Spleen (tissue), 11 donors: ENCODE data around the gene KRTAP5-1. TPM values are rescaled to one million over a fixed set of nuclear protein-coding genes. Genes with fewer than 3 reads are reported as not detected.

ENCODE experiments used
- DNase-seq: peaks from one replicate; pipeline ENCODE4 v3.0.0-alpha.2; 2020
- H3K27ac ChIP-seq, 8 donors: fragments of 200-600 bp; sonication (generic) in 7 of 8; 1 replicate in 4 of 8; 2 replicates in 4 of 8; pipeline versions ENCODE4 v1.5.0 to v1.8.0; 2016 to 2021; ENCODE audit warnings: inconsistent platforms in 4 of 8, mild to moderate bottlenecking in 4 of 8, moderate library complexity in 1 of 8
- H3K27me3 ChIP-seq, 7 donors: fragments of 200-600 bp; sonication (generic) in 6 of 7; replicated peaks in 1 of 7; 1 replicate in 4 of 7; 2 replicates in 3 of 7; pipeline versions ENCODE4 v1.5.0 to v1.8.0; 2016 to 2021; ENCODE audit warnings: inconsistent platforms in 3 of 7, mild to moderate bottlenecking in 1 of 7
- H3K36me3 ChIP-seq, 6 donors: fragments of 200-600 bp; sonication (generic) in 5 of 6; 1 replicate in 4 of 6; 2 replicates in 2 of 6; pipeline versions ENCODE4 v1.5.0 to v1.8.0; 2016 to 2021; ENCODE audit warnings: inconsistent platforms in 2 of 6
- H3K4me1 ChIP-seq, 6 donors: fragments of 200-600 bp; sonication (generic) in 5 of 6; 1 replicate in 3 of 6; 2 replicates in 3 of 6; pipeline versions ENCODE4 v1.5.0 to v1.8.0; 2016 to 2021; ENCODE audit warnings: inconsistent platforms in 3 of 6
- H3K4me3 ChIP-seq, 8 donors: fragments of 200-600 bp; sonication (generic) in 7 of 8; 1 replicate in 4 of 8; 2 replicates in 4 of 8; pipeline versions ENCODE4 v1.5.0 to v1.8.0; 2016 to 2021; ENCODE audit warnings: inconsistent platforms in 4 of 8, mild to moderate bottlenecking in 4 of 8, moderate library complexity in 2 of 8
- H3K9me3 ChIP-seq, 8 donors: fragments of 200-600 bp; sonication (generic) in 7 of 8; 1 replicate in 4 of 8; 2 replicates in 4 of 8; pipeline versions ENCODE4 v1.5.0 to v1.8.0; 2016 to 2021; ENCODE audit warnings: inconsistent platforms in 4 of 8
- CTCF ChIP-seq, 11 experiments: fragments of 200-600 bp in 7 of 11; fragments of 450-650 bp in 4 of 11; sonication (generic) in 4 of 11; IDR thresholded peaks in 8 of 11; conservative IDR thresholded peaks in 3 of 11; 1 replicate in 7 of 11; 2 replicates in 4 of 11; pipeline versions ENCODE4 v1.4.0 to v1.8.0; 2016 to 2021; ENCODE audit warnings: antibody characterized with exemption in 11 of 11, inconsistent platforms in 4 of 11, mild to moderate bottlenecking in 1 of 11
- POLR2A ChIP-seq, 3 donors: fragments of 450-650 bp; IDR thresholded peaks; one replicate each; pipeline ENCODE4 v1.5.1; 2017; ENCODE audit warnings: antibody characterized with exemption in 3 of 3, mild to moderate bottlenecking in 1 of 3
- POLR2AphosphoS5 ChIP-seq, 3 donors: sonication (generic); formaldehyde crosslinking; IDR thresholded peaks; one replicate each; pipeline ENCODE4 v1.5.1; 2017; ENCODE audit warnings: antibody characterized with exemption in 3 of 3
- WGBS, 5 donors: extraction: QIAGEN DNeasy Blood & Tissue Kit in 3 of 5; methylation state at CpG; one replicate each; pipeline versions ENCODE4 v1.1.5 to v1.1.7; 2013 to 2018; 5-methylcytosine and 5-hydroxymethylcytosine counted together
- intact Hi-C: fragments of 100-400 bp; cut with DNase I; formaldehyde crosslinking; loops from one replicate; pipeline ENCODE4 v1.15.0; 2023; ENCODE audit warnings: low total_unique reads
- polyA plus RNA-seq, 3 donors: library from polyadenylated mRNA; stranded (reverse); fragments of 200-250 nt; gene quantifications; one replicate each; pipeline ENCODE4 v1.2.1, GENCODE V29; 2013
- total RNA-seq, 7 donors: library from RNA; depleted of rRNA in 3 of 7; stranded (reverse); fragments of >200 nt in 3 of 7; fragmentation: NEBNext Ultra II Directional in 4 of 7; extraction: Animal tissue kit (Norgen Biotek cat#: 25700) in 4 of 7; gene quantifications; one replicate each; pipeline versions ENCODE4 v1.1.0 to v1.2.1, GENCODE V29; 2016 to 2021
- donor health status: healthy with polysubstance abuse.
- donor health status: DM: no; HTN: no; CAD: no; lungs with moderate emphysema.
- donor health status: DM: no; HTN: no; CAD: no.
- donor health status: Bipolar disorder and iron deficiency.
- donor health status: healthy.
- donor health status: DM: no; HTN: no; CAD: no.
- donor health status: DM: yes; HTN: yes; CAD: no.

KRTAP5-1 gene
- total and polyA plus RNA-seq, 10 donors = not detected

- TF ChIP-seq CTCF (IDR thresholded peaks at IDR 0.05 in 8 of 11, conservative IDR thresholded peaks at IDR 0.05 in 3 of 11) = no peak
- no peaks in the 10 kb centered on the region for H3K9me3 ChIP-seq
- no peak overlapping the region for H3K4me3 ChIP-seq
- peaks cover 0 to 22% (median 3%) of the 10 kb centered on the region in 6 donors for H3K36me3 ChIP-seq
- intact Hi-C loops = no loop called here
- H3K4me1 ChIP-seq = peaks cover 0 to 20% (median 10%) of the 10 kb centered on the region in 6 donors
- H3K27ac ChIP-seq = no peak overlapping the region
- no peak for DNase-seq
- peaks cover 0 to 81% (median 3%) of the 10 kb centered on the region in 7 donors for H3K27me3 ChIP-seq
- 58 to 72% (median 66%) methylated on average over 16 to 20 of the region's 20 CpGs for WGBS, 5 donors
Observed at GRCh38 chr11:1553808-1554594, 31.1 kb downstream of the KRTAP5-1 start.

- H3K4me3 ChIP-seq = no peak overlapping the region
- TF ChIP-seq POLR2AphosphoS5 (IDR thresholded peaks at IDR 0.05) = no peak
- TF ChIP-seq POLR2A (IDR thresholded peaks at IDR 0.05) = no peak
- TF ChIP-seq CTCF (IDR thresholded peaks at IDR 0.05 in 8 of 11, conservative IDR thresholded peaks at IDR 0.05 in 3 of 11) = no peak
- no peaks in the 10 kb centered on the region for H3K9me3 ChIP-seq
- no peak overlapping the region for H3K27ac ChIP-seq
- H3K27me3 ChIP-seq = peaks cover 0 to 84% (median 37%) of the 10 kb centered on the region in 7 donors
- DNase-seq = no peak
- intact Hi-C loops = no loop called here
- WGBS, 5 donors = 80 to 88% (median 85%) methylated on average over 13 of the region's 13 CpGs
- peaks cover 17 to 28% (median 25%) of the 10 kb centered on the region in 6 donors for H3K4me1 ChIP-seq
- no peaks in the 10 kb centered on the region for H3K36me3 ChIP-seq
Observed at GRCh38 chr11:1549338-1550330, 35.4 kb downstream of the KRTAP5-1 start.

GRCh38 chr11:1548221-1549070 is 36.6 kb downstream of the KRTAP5-1 start:
- intact Hi-C loops = no loop called here
- TF ChIP-seq POLR2AphosphoS5 (IDR thresholded peaks at IDR 0.05) (peak in 2 of 3 donors; percentile 14 to 15), CTCF (IDR thresholded peaks at IDR 0.05 in 8 of 11, conservative IDR thresholded peaks at IDR 0.05 in 3 of 11) (no peak)
- peaks cover 0 to 84% (median 37%) of the 10 kb centered on the region in 7 donors for H3K27me3 ChIP-seq
- peaks cover 17 to 28% (median 25%) of the 10 kb centered on the region in 6 donors for H3K4me1 ChIP-seq
- H3K9me3 ChIP-seq = no peaks in the 10 kb centered on the region
- peak overlapping the region in 1 of 8 donors; percentile 18 for H3K27ac ChIP-seq
- no peak for DNase-seq
- H3K4me3 ChIP-seq = peak overlapping the region in 6 of 8 donors; percentile 2 to 71 (median 12)
- 9 to 23% (median 15%) methylated on average over 17 to 34 of the region's 34 CpGs for whole genome bisulfite sequencing, 5 donors
- H3K36me3 ChIP-seq = no peaks in the 10 kb centered on the region
